Activated CD8-positive, alpha-beta memory T cell treated with anti-CD3 and anti-CD28 coated beads, Interleukin-2, amount 10 ng/mL, durations not matched to agents 7 days and 5 days (primary cell): Measurements from ENCODE around the gene SYNJ2. TPM values are rescaled to one million over a fixed set of nuclear protein-coding genes. Genes with fewer than 3 reads are reported as not detected.

Experiments used
- ATAC-seq: fragments of 150-1000 bp; cut with Tn5 transposase; one replicate; pipeline ENCODE4 v1.10.0; 2021; ENCODE audit warnings: moderate library complexity
- CTCF ChIA-PET: fragments of 350-600 bp; sonication (Branson Sonifier 250); formaldehyde crosslinking; loops from one replicate; lab custom pipeline; 2021; ENCODE audit warnings: antibody characterized with exemption; lab: Charles Lee
- DNase-seq: peaks from one replicate; pipeline ENCODE4 v3.0.0-alpha.2; 2020
- H3K27ac Mint-ChIP-seq: one replicate; pipeline ENCODE4 v1.8.0; 2021; ENCODE audit warnings: mild to moderate bottlenecking, mixed read lengths
- H3K27me3 Mint-ChIP-seq: one replicate; pipeline ENCODE4 v1.8.0; 2021; ENCODE audit warnings: mixed read lengths
- H3K36me3 Mint-ChIP-seq: one replicate; pipeline ENCODE4 v1.8.0; 2021; ENCODE audit warnings: mild to moderate bottlenecking, mixed read lengths
- H3K4me1 Mint-ChIP-seq: one replicate; pipeline ENCODE4 v1.8.0; 2021; ENCODE audit warnings: mixed read lengths
- H3K4me3 Mint-ChIP-seq: one replicate; pipeline ENCODE4 v1.8.0; 2021; ENCODE audit warnings: mild to moderate bottlenecking, moderate library complexity, mixed read lengths
- H3K9me3 Mint-ChIP-seq: one replicate; pipeline ENCODE4 v1.8.0; 2022; ENCODE audit warnings: low read depth, mixed read lengths
- total RNA-seq, 2 experiments: library from RNA; stranded (reverse); gene quantifications; one replicate each; pipeline ENCODE4 v1.2.3, GENCODE V29; 2021

SYNJ2 gene
- total RNA-seq, 2 experiments from 2014 or later = 41.2 to 42.7 TPM

GRCh38 chr6:157978021-157978783, 3.5 kb upstream of the SYNJ2 start:
- H3K9me3 Mint-ChIP-seq = no peaks in the 10 kb centered on the region
- CTCF ChIA-PET = interaction anchor here (1.2 to 1.3 kb wide), 2 partner anchors 8 to 94 kb away, joined by 3 to 4 read pairs; no protein-coding TSS in a partner anchor
- peaks cover 2% of the 10 kb centered on the region for H3K36me3 Mint-ChIP-seq
- no peak for ATAC-seq
- peaks cover 14% of the 10 kb centered on the region for H3K27me3 Mint-ChIP-seq
- no peak overlapping the region for H3K27ac Mint-ChIP-seq
- DNase-seq = no peak
- peaks cover 26% of the 10 kb centered on the region for H3K4me1 Mint-ChIP-seq
- no peak overlapping the region for H3K4me3 Mint-ChIP-seq

- no peak for ATAC-seq
- Mint-ChIP-seq H3K27me3 (peaks cover 14% of the 10 kb centered on the region), H3K27ac (no peak overlapping the region), H3K9me3 (no peaks in the 10 kb centered on the region), H3K4me1 (peaks cover 48% of the 10 kb centered on the region), H3K36me3 (peaks cover 3% of the 10 kb centered on the region), H3K4me3 (peak overlapping the region; percentile 89)
- DNase-seq = no peak
- CTCF ChIA-PET = interaction anchor here (0.7 to 2.2 kb wide), 6 partner anchors 13 to 92 kb away, joined by 3 to 7 read pairs (median 4); no protein-coding TSS in a partner anchor
Observed at GRCh38 chr6:157980288-157981131, 1.2 kb upstream of the SYNJ2 start.

GRCh38 chr6:157981132-157981394, 600 bp upstream of the SYNJ2 start:
- peak overlapping the region; percentile 74 for H3K27ac Mint-ChIP-seq
- ATAC-seq = peak; percentile 3
- peaks cover 3% of the 10 kb centered on the region for H3K36me3 Mint-ChIP-seq
- no peak for DNase-seq
- peaks cover 14% of the 10 kb centered on the region for H3K27me3 Mint-ChIP-seq
- CTCF ChIA-PET = interaction anchor here (0.9 to 3.8 kb wide), 3 partner anchors 14 to 93 kb away, joined by 3 to 38 read pairs (median 4); no protein-coding TSS in a partner anchor
- H3K9me3 Mint-ChIP-seq = no peaks in the 10 kb centered on the region
- H3K4me1 Mint-ChIP-seq = peaks cover 48% of the 10 kb centered on the region
- H3K4me3 Mint-ChIP-seq = peak overlapping the region; percentile 89

GRCh38 chr6:157982102-157982562, 469 bp downstream of the SYNJ2 start:
- DNase-seq = peak; percentile 50
- H3K27me3 Mint-ChIP-seq = peaks cover 14% of the 10 kb centered on the region
- peaks cover 3% of the 10 kb centered on the region for H3K36me3 Mint-ChIP-seq
- H3K27ac Mint-ChIP-seq = peak overlapping the region; percentile 85
- CTCF ChIA-PET = interaction anchor here (0.9 to 3.9 kb wide), 8 partner anchors 9 to 92 kb away, joined by 3 to 38 read pairs (median 4); no protein-coding TSS in a partner anchor
- H3K4me1 Mint-ChIP-seq = peaks cover 48% of the 10 kb centered on the region
- peak overlapping the region; percentile 89 for H3K4me3 Mint-ChIP-seq
- H3K9me3 Mint-ChIP-seq = no peaks in the 10 kb centered on the region
- peak; percentile 13 for ATAC-seq

- CTCF ChIA-PET = interaction anchor here (0.8 to 3.9 kb wide), 9 partner anchors 9 to 91 kb away, joined by 3 to 38 read pairs (median 5); no protein-coding TSS in a partner anchor
- Mint-ChIP-seq H3K36me3 (peaks cover 4% of the 10 kb centered on the region), H3K4me1 (peaks cover 48% of the 10 kb centered on the region), H3K4me3 (peak overlapping the region; percentile 89), H3K9me3 (no peaks in the 10 kb centered on the region), H3K27me3 (peaks cover 14% of the 10 kb centered on the region), H3K27ac (peak overlapping the region; percentile 85)
- ATAC-seq (no peak), DNase-seq (no peak)
Observed at GRCh38 chr6:157982563-157983405, 1.1 kb downstream of the SYNJ2 start.

- CTCF ChIA-PET = interaction anchor here (0.8 to 3.9 kb wide), 8 partner anchors 12 to 90 kb away, joined by 3 to 38 read pairs (median 4); no protein-coding TSS in a partner anchor
- H3K4me3 Mint-ChIP-seq = peak overlapping the region; percentile 89
- DNase-seq = no peak
- ATAC-seq = no peak
- H3K36me3 Mint-ChIP-seq = peaks cover 4% of the 10 kb centered on the region
- peaks cover 10% of the 10 kb centered on the region for H3K27me3 Mint-ChIP-seq
- H3K9me3 Mint-ChIP-seq = no peaks in the 10 kb centered on the region
- H3K27ac Mint-ChIP-seq = no peak overlapping the region
- peaks cover 53% of the 10 kb centered on the region for H3K4me1 Mint-ChIP-seq
Observed at GRCh38 chr6:157983406-157984119, 1.9 kb downstream of the SYNJ2 start.

- ATAC-seq (no peak), DNase-seq (no peak)
- H3K27me3 Mint-ChIP-seq = peaks cover 10% of the 10 kb centered on the region
- no peaks in the 10 kb centered on the region for H3K9me3 Mint-ChIP-seq
- H3K36me3 Mint-ChIP-seq = peaks cover 4% of the 10 kb centered on the region
- peak overlapping the region; percentile 40 for H3K4me3 Mint-ChIP-seq
- peaks cover 57% of the 10 kb centered on the region for H3K4me1 Mint-ChIP-seq
- H3K27ac Mint-ChIP-seq = no peak overlapping the region
- CTCF ChIA-PET = interaction anchor here (0.8 to 3.9 kb wide), 6 partner anchors 37 to 90 kb away, joined by 3 to 38 read pairs (median 6); no protein-coding TSS in a partner anchor
Observed at GRCh38 chr6:157984128-157984527, 2.5 kb downstream of the SYNJ2 start.

- Mint-ChIP-seq H3K4me1 (peaks cover 53% of the 10 kb centered on the region), H3K27me3 (peaks cover 8% of the 10 kb centered on the region), H3K9me3 (no peaks in the 10 kb centered on the region), H3K36me3 (peaks cover 4% of the 10 kb centered on the region), H3K4me3 (peak overlapping the region; percentile 40), H3K27ac (no peak overlapping the region)
- DNase-seq (no peak), ATAC-seq (no peak)
- CTCF ChIA-PET = interaction anchor here (1.2 to 3.9 kb wide), 3 partner anchors 41 to 89 kb away, joined by 3 to 38 read pairs (median 31); no protein-coding TSS in a partner anchor
Observed at GRCh38 chr6:157984686-157985225, 3.1 kb downstream of the SYNJ2 start.

GRCh38 chr6:157985378-157986155, 3.9 kb downstream of the SYNJ2 start:
- ATAC-seq (no peak), DNase-seq (no peak)
- no peak overlapping the region for H3K27ac Mint-ChIP-seq
- H3K9me3 Mint-ChIP-seq = no peaks in the 10 kb centered on the region
- CTCF ChIA-PET = interaction anchor here (1.0 kb wide), 1 partner anchor 41 kb away, joined by 3 read pairs; no protein-coding TSS in a partner anchor
- H3K4me3 Mint-ChIP-seq = no peak overlapping the region
- peaks cover 4% of the 10 kb centered on the region for H3K36me3 Mint-ChIP-seq
- peaks cover 54% of the 10 kb centered on the region for H3K4me1 Mint-ChIP-seq
- H3K27me3 Mint-ChIP-seq = peaks cover 2% of the 10 kb centered on the region

- no peak overlapping the region for H3K27ac Mint-ChIP-seq
- H3K9me3 Mint-ChIP-seq = no peaks in the 10 kb centered on the region
- ATAC-seq (no peak), DNase-seq (no peak)
- H3K36me3 Mint-ChIP-seq = peaks cover 5% of the 10 kb centered on the region
- CTCF ChIA-PET = interaction anchor here (1.4 kb wide), 1 partner anchor 84 kb away, joined by 5 read pairs; no protein-coding TSS in a partner anchor
- no peaks in the 10 kb centered on the region for H3K27me3 Mint-ChIP-seq
- peaks cover 47% of the 10 kb centered on the region for H3K4me1 Mint-ChIP-seq
- H3K4me3 Mint-ChIP-seq = no peak overlapping the region
Observed at GRCh38 chr6:157987788-157988699, 6.4 kb downstream of the SYNJ2 start.
